Measurements from ENCODE around the gene DEPDC4. TPM values are rescaled to one million over a fixed set of nuclear protein-coding genes. Genes with fewer than 3 reads are reported as not detected.

DEPDC4 gene
- total and polyA plus RNA-seq, 10 of the 15 experiments (the other 5 are each of a cell fraction or from before 2014, with no cell fraction given) = 1.5 to 4.7 (median 2.2) TPM

DNA sequence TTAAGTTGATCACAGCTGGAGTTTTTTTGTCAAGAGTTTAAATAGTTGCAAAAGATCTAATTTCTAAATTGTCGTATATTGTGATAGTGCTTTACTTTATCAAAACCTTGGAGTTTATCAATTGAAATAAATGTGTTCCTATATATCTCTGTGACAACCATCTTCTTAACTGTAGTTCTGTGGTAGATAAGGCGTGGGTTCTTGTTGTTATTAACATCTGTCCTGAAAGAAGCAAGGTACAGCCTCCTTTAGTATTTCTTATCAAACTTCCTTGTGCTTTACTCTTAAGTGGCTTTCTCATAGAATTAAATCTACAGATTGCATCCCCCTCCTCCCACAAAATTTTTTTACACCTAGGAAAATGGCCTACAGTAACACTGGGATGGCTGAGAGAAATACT is 7.4 kb upstream of the DEPDC4 start:
- Histone ChIP-seq H3K4me3 (no peak overlapping the region), H3K36me3 (ENCODE audit: control insufficient read depth in 2 of 2, insufficient read depth in 2 of 2, low read length in 1 of 2) (no peaks in the 10 kb centered on the region; a peak in 1 of 4 replicates), H3K9ac (ENCODE audit: control insufficient read depth, insufficient read depth, low read length) (no peak overlapping the region), H3K4me2 (ENCODE audit: control insufficient read depth, insufficient read depth) (no peak overlapping the region), H3K4me1 (ENCODE audit: control insufficient read depth, insufficient read depth, low read length) (no peaks in the 10 kb centered on the region), H2AFZ (ENCODE audit: control insufficient read depth, low read depth, low read length) (no peak overlapping the region), H4K20me1 (ENCODE audit: control insufficient read depth, insufficient read depth) (no peaks in the 10 kb centered on the region), H3K79me2 (ENCODE audit: control insufficient read depth, insufficient read depth, low read length) (peaks cover 73% of the 10 kb centered on the region), H3K9me3 (replicated peaks; ENCODE audit: control insufficient read depth, insufficient read depth, low read length) (no peaks in the 10 kb centered on the region; the same call in 2 of the 3 replicates), H3K27me3 (replicated peaks in 1 of 2; ENCODE audit: control insufficient read depth in 2 of 2, insufficient read depth in 2 of 2, low read length in 1 of 2) (no peaks in the 10 kb centered on the region), H3K27ac (ENCODE audit: control insufficient read depth, insufficient read depth) (no peak overlapping the region)
- FAIRE-seq (no peak), DNase-seq (ENCODE audit: low read depth, low spot score) (no peak), ATAC-seq (no peak)
- 98% methylated on average over 2 of the region's 2 CpGs for WGBS (ENCODE audit: insufficient coverage, insufficient replicate concordance, low lambda C conversion rate, missing lambda C conversion rate)
- SMC1A ChIA-PET (ENCODE audit: uncharacterized antibody, unreplicated experiment) = interaction anchor here (1.4 to 3.4 kb wide), 4 partner anchors 13 to 293 kb away, joined by 3 to 10 read pairs (median 4); no protein-coding TSS in a partner anchor
- POLR2A ChIA-PET = no interaction called here
- CTCF ChIA-PET = interaction anchor here (0.7 to 1.2 kb wide), 3 partner anchors 11 to 61 kb away, joined by 3 to 4 read pairs (median 4); no protein-coding TSS in a partner anchor
- TF ChIP-seq ZBTB33 (IDR thresholded peaks at IDR 0.05) = no peak
- BruUV-seq (replicated peaks) = no TSS peak
- in situ Hi-C loops (cut with MboI) = no loop called here
- intact Hi-C loops (cut with micrococcal nuclease; ENCODE audit: unreplicated experiment) = no loop called here
- RAD21 ChIA-PET (ENCODE audit: unreplicated experiment) = no interaction called here

DNA sequence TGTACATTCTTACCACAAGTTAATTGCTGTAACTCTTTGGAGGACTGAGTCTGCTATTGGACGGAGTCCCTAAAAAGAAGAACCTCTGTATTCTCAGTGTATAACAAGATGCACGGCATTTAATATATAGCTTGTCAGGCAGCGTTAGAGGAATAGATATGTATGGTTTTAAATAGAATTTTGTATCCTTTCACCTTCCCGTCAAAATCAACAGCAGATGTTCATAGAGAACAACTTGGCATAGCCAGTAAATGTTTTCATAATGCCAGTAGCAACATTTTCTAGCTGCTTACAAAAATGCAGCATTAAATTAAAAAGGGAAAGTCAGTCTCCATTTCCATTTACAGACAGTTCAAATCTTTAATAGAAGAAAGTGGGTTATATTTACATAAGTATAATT is 6.9 kb upstream of the DEPDC4 start:
- POLR2A ChIA-PET = no interaction called here
- H3K27me3 ChIP-seq (replicated peaks in 1 of 2; ENCODE audit: control insufficient read depth in 2 of 2, insufficient read depth in 2 of 2, low read length in 1 of 2) = no peaks in the 10 kb centered on the region
- SMC1A ChIA-PET (ENCODE audit: uncharacterized antibody, unreplicated experiment) = interaction anchor here (1.1 to 3.4 kb wide), 6 partner anchors 14 to 293 kb away, joined by 3 to 10 read pairs (median 4); no protein-coding TSS in a partner anchor
- no peaks in the 10 kb centered on the region; the same call in 2 of the 3 replicates for H3K9me3 ChIP-seq (replicated peaks; ENCODE audit: control insufficient read depth, insufficient read depth, low read length)
- H2AFZ ChIP-seq (ENCODE audit: control insufficient read depth, low read depth, low read length) = no peak overlapping the region
- peaks cover 2% of the 10 kb centered on the region; the same call in 1 of the 2 replicates for H4K20me1 ChIP-seq (ENCODE audit: control insufficient read depth, insufficient read depth)
- no peaks in the 10 kb centered on the region; a peak in 1 of 4 replicates for H3K36me3 ChIP-seq (ENCODE audit: control insufficient read depth in 2 of 2, insufficient read depth in 2 of 2, low read length in 1 of 2)
- no peak for ATAC-seq
- no peak overlapping the region for H3K4me3 ChIP-seq
- no peak for DNase-seq (ENCODE audit: low read depth, low spot score)
- H3K79me2 ChIP-seq (ENCODE audit: control insufficient read depth, insufficient read depth, low read length) = peaks cover 73% of the 10 kb centered on the region
- 95% methylated on average over 4 of the region's 4 CpGs for WGBS (ENCODE audit: insufficient coverage, insufficient replicate concordance, low lambda C conversion rate, missing lambda C conversion rate)
- intact Hi-C loops (cut with micrococcal nuclease; ENCODE audit: unreplicated experiment) (no loop called here), in situ Hi-C loops (cut with MboI) (no loop called here)
- H3K9ac ChIP-seq (ENCODE audit: control insufficient read depth, insufficient read depth, low read length) = no peak overlapping the region
- BruUV-seq (replicated peaks) = no TSS peak
- no peaks in the 10 kb centered on the region for H3K4me1 ChIP-seq (ENCODE audit: control insufficient read depth, insufficient read depth, low read length)
- CTCF ChIA-PET = interaction anchor here (1.2 kb wide), 2 partner anchors 11 to 61 kb away, joined by 3 to 4 read pairs; no protein-coding TSS in a partner anchor
- no peak overlapping the region for H3K4me2 ChIP-seq (ENCODE audit: control insufficient read depth, insufficient read depth)
- RAD21 ChIA-PET (ENCODE audit: unreplicated experiment) = no interaction called here
- H3K27ac ChIP-seq (ENCODE audit: control insufficient read depth, insufficient read depth) = no peak overlapping the region
- FAIRE-seq = no peak
- TF ChIP-seq BRCA1 (IDR thresholded peaks at IDR 0.05; ENCODE audit: low read depth, low read length) (no peak), GABPA (IDR thresholded peaks at IDR 0.05; ENCODE audit: low read depth) (no peak), POLR2AphosphoS2 (IDR thresholded peaks at IDR 0.05; ENCODE audit: low read depth, low read length) (no peak), SKIL (IDR thresholded peaks at IDR 0.05; ENCODE audit: low read depth, poor library complexity, severe bottlenecking) (no peak), MEF2A (IDR thresholded peaks at IDR 0.05; ENCODE audit: insufficient read depth, low read depth, low read length) (no peak), FOXK2 (IDR thresholded peaks at IDR 0.05) (no peak), ETV6 (conservative IDR thresholded peaks at IDR 0.05 in 1 of 2, IDR thresholded peaks at IDR 0.05 in 1 of 2; ENCODE audit: borderline replicate concordance in 1 of 2, low read depth in 1 of 2) (no peak), POLR2AphosphoS5 (IDR thresholded peaks at IDR 0.05; ENCODE audit: low read length) (no peak), RB1 (IDR thresholded peaks at IDR 0.05; ENCODE audit: borderline replicate concordance) (no peak), ESRRA (IDR thresholded peaks at IDR 0.05; ENCODE audit: low read length) (no peak), TCF7 (IDR thresholded peaks at IDR 0.05; ENCODE audit: borderline replicate concordance) (no peak), MTA3 (IDR thresholded peaks at IDR 0.05; ENCODE audit: borderline replicate concordance, low read length) (no peak), SMARCA5 (IDR thresholded peaks at IDR 0.05) (no peak), EED (IDR thresholded peaks at IDR 0.05; ENCODE audit: low read depth) (no peak)
